Esophagus muscularis mucosa (tissue), 3 donors: ENCODE results near the gene MAP3K7.

ENCODE experiments used
- CTCF ChIP-seq, 3 experiments: fragments of 200-600 bp in 2 of 3; fragments of 450-650 bp in 1 of 3; sonication (generic) in 2 of 3; IDR thresholded peaks; one replicate each; pipeline ENCODE4 v1.5.1; 2017 to 2019; ENCODE audit warnings: antibody characterized with exemption in 3 of 3, mild to moderate bottlenecking in 2 of 3, moderate library complexity in 1 of 3
- POLR2A ChIP-seq: fragments of 450-650 bp; IDR thresholded peaks from one replicate; pipeline ENCODE4 v1.6.1; 2017; ENCODE audit warnings: antibody characterized with exemption, moderate library complexity, mild to moderate bottlenecking, low read depth
- POLR2AphosphoS5 ChIP-seq, 2 donors: sonication (generic); formaldehyde crosslinking; IDR thresholded peaks; one replicate each; pipeline ENCODE4 v1.6.1; 2017; ENCODE audit warnings: antibody characterized with exemption in 2 of 2

- TF ChIP-seq CTCF (IDR thresholded peaks at IDR 0.05) (no peak), POLR2A (no peak), POLR2AphosphoS5 (IDR thresholded peaks at IDR 0.05) (no peak)
These were observed 34.7 kb upstream of the MAP3K7 start for GRCh38 chr6:90621581-90621980.
